Kidney tubule cell (primary cell): ENCODE measurements around the gene MACROD1.
A peak's percentile ranks its signal among the peaks of the same experiment; 100 is the strongest.

ENCODE experiments used
- DNase-seq: peaks from one replicate; pipeline ENCODE4 v3.0.0-alpha.2; 2018; ENCODE audit warnings: low spot score

MACROD1 gene

DNA sequence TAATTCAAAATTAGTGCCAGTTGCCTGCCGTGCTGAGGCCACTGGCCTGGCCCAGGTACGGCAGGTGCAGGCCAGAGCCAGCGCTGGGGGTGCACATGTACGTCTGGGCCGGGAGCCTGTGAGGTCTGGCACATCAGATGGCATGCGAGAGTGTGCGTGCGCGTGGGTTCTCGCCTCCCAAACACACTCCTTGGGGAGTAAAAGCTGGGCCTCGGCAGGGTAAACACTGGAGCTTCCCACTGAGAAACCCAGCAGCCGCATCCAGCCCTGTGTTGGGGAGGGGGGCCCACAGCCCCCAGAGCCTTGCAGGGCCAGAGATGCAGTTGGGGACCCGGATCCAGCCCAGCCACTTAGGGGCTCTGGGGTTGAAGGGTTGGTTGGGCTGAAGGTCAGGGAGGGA, 92.4 kb downstream of the MACROD1 start:
- no peak for DNase-seq

DNA sequence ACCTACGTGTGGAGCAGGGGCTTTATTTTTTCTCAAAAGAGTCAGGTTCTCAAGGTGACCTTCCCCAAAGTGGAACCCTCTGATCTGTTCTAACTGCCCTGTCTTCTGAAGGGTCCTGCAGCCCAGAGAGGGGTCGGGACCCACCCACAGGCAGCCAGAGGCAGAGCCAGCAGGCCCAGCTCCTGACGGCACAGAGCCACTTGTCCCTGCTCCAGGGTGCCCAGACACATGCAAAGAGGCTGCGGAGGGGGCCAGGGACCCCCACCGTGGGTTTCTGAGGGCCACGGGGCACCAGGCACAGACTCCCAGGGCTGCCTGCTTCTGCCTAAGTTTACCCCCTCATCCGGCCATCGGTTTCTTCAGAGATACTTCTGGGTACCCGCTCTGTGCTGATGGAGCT, 93.0 kb downstream of the MACROD1 start:
- no peak for DNase-seq

- DNase-seq, result no peak
Observed at GRCh38 chr11:64072403-64072802, 93.5 kb downstream of the MACROD1 start.

DNA sequence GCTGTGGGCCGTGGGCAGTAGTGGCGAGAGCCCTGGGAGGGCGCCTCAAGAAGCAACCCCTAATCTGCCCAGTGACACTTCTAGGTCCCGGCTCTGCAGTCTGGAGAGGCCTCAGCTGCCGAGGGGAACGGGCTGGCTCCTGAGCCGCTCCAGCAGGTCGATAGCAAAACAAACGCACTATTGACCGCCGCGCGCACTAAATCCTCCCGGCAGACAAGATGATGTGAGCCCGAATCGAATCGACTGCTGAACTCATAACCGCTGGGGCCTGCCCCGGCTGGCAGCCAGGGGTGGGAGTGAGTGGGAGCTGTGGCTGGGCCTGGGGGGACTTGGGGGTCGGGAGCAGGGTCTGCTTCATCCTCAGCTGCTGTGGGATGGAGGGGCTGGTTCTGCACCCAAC, 94.1 kb downstream of the MACROD1 start:
- no peak for DNase-seq

- DNase-seq, result no peak
Observed at GRCh38 chr11:64070314-64070681, 95.6 kb downstream of the MACROD1 start.

GRCh38 chr11:64069401-64070313, 96.3 kb downstream of the MACROD1 start:
- DNase-seq, result no peak

- DNase-seq, result no peak
Observed at GRCh38 chr11:64068705-64069400, 97.1 kb downstream of the MACROD1 start.

DNA sequence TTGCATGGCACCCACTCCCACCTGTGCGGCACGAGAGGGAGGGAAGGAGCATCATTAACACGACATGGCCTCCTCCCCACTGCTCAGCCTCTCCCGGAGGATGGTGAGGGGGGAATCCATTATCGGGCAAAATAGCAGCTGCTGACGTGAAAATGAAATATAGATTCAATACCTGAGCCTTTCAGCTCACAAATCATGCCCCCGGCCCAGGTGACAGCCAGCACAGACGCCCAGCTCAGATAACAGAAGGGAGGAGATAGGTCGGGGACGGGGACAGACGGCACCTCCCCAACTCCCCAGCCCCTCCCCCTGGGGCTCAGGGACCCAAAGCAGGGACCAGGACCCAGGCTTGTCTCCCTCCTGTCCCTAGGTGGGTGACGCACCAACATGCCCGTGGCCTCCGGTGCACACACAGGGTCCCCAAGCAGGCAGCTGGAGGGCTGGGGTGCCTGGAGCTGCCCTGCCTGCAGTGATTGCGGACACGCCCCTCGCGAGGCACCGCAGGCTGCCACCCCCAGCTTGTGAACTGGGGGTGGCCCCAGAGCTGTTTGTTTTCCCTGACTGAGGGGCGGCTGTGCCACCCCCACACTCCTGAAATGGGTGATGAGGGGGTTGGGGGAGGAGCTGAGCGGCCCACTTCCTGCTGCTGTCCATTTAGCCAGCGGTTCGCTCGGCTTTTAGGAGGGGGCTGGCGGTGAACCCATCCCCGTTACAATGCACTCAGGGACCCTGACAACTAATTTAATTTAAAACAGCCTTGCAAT, 98.5 kb downstream of the MACROD1 start:
- no peak for DNase-seq

DNA sequence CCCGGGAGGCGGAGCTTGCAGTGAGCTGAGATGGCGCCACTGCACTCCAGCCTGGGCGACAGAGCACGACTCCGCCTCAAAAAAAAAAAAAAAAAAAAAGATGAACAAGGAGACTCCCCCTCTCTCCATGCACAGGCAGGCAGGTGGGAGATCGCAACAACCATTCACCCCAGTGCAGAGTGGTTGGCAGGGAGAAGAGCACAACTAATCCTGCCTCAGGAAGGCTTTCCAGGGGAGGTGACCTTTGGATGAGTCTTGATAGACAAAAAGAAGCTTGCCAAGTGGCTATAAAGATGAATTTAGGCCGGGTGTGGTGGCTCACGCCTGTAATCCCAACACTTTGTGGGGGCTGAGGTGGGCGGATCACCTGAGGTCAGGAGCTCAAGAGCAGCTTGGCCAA, 100.2 kb downstream of the MACROD1 start:
- no peak for DNase-seq

DNA sequence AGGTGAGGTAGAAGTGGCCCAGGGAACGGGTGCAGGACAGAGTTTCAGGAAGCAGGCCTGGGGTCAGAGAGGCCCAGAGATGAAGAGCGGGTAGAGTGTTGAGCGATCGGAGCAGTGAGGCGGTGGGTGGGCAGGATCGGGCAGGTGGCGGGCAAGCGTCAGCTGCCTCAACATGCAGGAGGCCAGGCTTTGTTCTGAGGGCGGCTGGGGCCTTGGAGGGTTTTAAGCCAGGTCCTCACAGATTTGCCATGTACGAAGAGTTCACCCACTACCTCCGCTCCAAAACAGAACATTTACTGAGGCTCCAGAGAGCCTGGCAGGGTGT, 100.8 kb downstream of the MACROD1 start:
- DNase-seq, result no peak

DNA sequence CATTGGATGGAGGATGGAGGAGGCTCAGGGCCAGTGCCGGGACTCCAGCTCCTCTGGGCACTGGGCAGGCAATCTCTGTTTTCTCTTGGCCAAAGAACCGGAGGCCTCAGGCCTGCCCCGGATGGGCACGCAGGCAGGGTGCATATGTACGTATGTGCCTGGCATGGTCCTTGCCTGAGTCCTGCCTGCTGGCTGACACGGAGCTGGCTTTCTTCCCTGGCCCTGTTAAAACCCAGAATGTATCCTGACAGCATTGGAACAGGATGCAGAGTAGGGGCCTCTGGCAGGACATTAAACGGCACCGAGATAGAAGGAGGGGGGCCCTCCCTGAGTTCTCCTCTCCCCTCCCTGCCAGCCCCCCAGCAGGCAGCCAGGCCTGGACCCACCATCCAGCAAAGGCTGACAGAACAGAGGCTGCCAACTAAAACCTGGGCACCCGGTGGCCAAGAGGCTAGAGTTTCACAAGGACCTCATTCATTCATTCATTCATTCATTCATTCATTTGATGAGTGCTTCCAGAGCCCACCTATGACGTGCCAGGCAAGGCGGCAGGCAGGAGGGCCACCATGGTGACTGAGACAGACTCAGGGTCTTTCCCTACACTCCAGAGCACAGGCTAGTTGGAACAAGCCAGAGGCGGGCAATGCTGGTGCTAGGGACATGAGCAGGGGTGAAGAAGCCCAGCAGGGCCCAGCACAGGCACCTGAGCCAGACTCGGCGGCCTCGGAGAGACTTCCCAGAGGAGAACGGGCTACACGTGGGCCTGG, 101.4 kb downstream of the MACROD1 start:
- no peak for DNase-seq

DNA sequence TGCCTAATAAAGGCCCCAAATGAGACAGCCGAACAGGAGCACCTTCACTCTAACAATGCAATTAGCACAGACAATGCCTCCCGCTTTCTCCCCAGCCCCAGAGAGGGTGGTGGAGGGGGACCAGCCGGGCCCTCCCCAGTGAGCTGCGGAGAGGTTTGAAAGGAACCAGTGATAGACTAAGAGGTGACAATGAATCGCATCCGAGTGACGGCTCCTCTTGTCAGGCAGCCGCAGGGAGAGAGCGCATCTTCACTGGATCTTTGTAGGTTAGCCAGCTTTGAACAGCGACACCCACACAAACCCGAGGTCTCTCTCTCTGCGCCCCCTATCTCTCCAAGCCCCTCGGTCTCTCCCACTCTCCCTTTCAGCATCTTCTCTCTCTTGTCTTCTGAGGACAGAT, 102.1 kb downstream of the MACROD1 start:
- no peak for DNase-seq

DNA sequence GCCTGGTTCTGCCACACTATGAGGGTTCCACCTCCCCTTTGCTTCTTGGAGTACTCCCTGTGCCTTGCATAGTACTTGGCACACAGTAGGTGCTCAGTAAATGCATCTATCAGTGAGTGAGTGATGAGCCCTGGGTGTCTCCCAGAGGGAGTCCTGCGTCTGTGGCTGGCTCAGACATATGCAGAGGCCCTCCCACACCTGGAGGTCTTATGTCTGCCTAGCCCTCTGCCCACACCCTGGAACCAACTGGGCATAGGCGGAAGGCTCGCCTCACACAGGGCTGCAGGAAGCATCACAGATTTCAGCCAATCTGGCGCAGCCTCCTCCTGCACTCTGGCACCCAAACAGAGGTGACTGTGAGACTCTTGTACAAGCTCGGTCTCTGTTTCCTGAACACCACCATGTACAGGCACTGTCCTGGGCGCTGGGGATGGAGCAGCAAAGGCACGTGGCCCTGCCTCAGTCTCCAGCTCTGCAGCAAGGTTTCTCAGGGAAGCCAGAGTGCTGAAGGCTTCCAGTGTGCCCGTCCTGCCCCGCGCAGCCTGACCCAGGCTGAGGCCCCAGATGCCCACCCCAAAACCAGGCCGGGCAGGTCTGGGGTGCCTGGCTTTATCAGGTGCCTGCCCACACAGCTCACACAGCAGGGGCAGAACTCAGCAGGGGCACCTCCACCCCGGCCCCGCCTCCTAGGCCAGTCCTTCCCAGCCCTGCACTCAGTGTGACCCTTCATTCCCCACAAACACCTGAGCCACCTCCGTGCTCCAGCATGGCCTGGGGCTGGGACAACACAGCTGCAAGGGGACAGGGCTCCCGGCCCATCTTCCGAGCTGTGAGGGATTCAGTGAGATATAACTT, 103.5 kb downstream of the MACROD1 start:
- no peak for DNase-seq

DNA sequence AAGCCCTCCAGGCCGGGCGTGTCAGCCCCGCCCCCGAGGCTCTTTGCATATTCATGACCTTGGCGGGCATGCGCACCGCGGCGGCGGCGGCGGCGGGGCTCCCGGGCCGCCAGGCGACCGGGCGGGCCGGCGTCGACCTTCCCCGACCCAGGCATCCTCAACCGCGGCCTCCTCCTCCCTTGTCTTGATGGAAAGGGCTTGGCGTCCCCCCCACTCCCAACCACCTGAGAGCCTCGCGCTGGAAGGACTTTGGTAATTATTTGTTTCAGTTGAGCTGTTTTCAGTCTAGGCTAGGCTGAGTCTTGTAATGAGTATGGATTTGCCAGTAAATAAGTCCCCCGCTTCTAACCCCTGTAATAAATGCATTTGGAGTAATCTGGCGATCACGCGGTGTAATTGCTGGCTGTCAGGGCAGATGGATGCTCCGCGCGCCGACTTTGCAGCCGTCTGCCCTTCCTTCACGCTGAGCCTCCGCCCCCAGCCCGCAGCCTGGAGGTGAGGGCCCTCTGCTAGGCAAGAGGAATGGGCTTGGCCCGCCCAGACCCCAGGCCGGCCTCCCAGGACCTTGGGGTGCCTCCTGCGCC, 105.0 kb downstream of the MACROD1 start:
- DNase-seq, result peak; percentile 35

GRCh38 chr11:64060263-64060860, 105.6 kb downstream of the MACROD1 start:
- no peak for DNase-seq

DNA sequence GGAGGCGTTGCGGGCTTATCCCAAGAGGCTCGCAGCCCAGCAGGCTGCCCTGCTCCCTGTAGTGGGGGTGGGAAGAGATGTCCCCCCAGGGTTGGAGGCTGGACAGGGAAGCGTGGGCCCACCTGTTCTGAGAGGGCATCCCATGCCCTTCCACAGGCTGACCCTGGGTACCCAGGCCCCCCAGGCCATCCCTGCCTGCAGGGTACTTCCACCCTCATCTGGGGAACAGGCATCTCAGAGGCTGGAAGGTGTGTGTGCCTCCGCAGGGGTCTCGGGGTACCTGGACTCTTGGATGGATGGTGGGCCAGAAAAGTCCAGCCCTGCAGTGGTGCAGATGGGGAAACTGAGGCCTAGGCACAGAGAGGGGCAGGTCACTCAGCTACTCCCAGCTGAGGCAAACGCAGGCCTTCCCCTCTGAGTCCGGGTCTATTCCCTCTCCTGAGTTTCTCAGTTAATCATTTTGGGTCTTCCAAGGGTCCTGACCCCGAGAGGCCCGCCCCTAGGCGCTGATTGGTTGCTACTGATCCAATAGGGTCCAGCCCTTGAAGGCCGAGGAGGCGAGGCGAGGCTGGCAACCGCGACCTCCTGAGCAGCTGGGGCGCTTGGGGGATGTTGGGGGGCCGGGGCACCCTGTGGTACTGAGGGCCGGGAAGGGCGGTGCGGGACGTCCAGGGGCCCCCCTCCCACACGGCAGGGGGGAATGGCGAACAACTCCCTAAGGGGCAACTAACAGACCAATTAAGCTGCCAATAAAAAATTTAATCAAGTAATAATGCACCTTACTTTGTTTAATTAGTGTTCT, 106.4 kb downstream of the MACROD1 start:
- no peak for DNase-seq

GRCh38 chr11:64058494-64058893, 107.4 kb downstream of the MACROD1 start:
- no peak for DNase-seq

GRCh38 chr11:64057890-64058289, 108.0 kb downstream of the MACROD1 start:
- no peak for DNase-seq

DNA sequence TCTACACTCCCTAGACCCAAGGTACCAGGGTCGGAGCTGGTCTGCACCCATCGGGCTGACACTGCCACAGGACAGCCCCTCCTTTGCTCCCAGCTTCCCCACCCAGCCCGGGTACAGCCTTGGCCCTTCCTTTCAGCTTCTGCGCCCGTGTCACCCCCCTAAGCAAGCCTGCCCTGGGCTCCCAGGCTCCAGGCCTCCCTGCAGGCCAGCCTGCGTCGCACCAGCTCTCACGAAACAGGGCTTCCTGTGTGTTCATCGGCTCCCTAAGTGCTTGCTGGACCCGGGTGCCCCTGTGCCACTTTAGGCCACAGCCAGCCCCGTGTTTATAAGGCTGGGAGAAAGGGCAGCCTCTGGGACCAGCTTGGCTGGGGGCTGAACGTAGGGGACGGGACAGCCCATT, 109.1 kb downstream of the MACROD1 start:
- DNase-seq, result no peak
